ENCODE measurements around the gene KLF13.

Gene KLF13

GRCh38 chr15:31335989-31336592 is 9.5 kb downstream of the KLF13 start:
- H3K4me3 ChIP-seq (ENCODE audit: low read length) = no peak overlapping the region
- TF ChIP-seq, protein P1, sequence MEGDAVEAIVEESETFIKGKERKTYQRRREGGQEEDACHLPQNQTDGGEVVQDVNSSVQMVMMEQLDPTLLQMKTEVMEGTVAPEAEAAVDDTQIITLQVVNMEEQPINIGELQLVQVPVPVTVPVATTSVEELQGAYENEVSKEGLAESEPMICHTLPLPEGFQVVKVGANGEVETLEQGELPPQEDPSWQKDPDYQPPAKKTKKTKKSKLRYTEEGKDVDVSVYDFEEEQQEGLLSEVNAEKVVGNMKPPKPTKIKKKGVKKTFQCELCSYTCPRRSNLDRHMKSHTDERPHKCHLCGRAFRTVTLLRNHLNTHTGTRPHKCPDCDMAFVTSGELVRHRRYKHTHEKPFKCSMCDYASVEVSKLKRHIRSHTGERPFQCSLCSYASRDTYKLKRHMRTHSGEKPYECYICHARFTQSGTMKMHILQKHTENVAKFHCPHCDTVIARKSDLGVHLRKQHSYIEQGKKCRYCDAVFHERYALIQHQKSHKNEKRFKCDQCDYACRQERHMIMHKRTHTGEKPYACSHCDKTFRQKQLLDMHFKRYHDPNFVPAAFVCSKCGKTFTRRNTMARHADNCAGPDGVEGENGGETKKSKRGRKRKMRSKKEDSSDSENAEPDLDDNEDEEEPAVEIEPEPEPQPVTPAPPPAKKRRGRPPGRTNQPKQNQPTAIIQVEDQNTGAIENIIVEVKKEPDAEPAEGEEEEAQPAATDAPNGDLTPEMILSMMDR (conservative IDR thresholded peaks at IDR 0.05; ENCODE audit: low read depth, low read length) = no peak
- no peak for DNase-seq (ENCODE audit: low read depth)

GRCh38 chr15:31336593-31337295 is 10.1 kb downstream of the KLF13 start:
- no peak overlapping the region for H3K4me3 ChIP-seq (ENCODE audit: low read length)
- TF ChIP-seq, protein P1 (conservative IDR thresholded peaks at IDR 0.05; ENCODE audit: low read depth, low read length) = no peak
- no peak for DNase-seq (ENCODE audit: low read depth)

- no peak for DNase-seq (ENCODE audit: low read depth)
- no peak overlapping the region for H3K4me3 ChIP-seq (ENCODE audit: low read length)
- TF ChIP-seq, protein P1 (conservative IDR thresholded peaks at IDR 0.05; ENCODE audit: low read depth, low read length) = no peak
Measured at GRCh38 chr15:31337352-31338031, 10.9 kb downstream of the KLF13 start.

- DNase-seq (ENCODE audit: low read depth) = no peak
- no peak overlapping the region for H3K4me3 ChIP-seq (ENCODE audit: low read length)
- TF ChIP-seq, protein P1 (conservative IDR thresholded peaks at IDR 0.05; ENCODE audit: low read depth, low read length) = no peak
Measured at GRCh38 chr15:31338318-31338878, 11.8 kb downstream of the KLF13 start.

DNA sequence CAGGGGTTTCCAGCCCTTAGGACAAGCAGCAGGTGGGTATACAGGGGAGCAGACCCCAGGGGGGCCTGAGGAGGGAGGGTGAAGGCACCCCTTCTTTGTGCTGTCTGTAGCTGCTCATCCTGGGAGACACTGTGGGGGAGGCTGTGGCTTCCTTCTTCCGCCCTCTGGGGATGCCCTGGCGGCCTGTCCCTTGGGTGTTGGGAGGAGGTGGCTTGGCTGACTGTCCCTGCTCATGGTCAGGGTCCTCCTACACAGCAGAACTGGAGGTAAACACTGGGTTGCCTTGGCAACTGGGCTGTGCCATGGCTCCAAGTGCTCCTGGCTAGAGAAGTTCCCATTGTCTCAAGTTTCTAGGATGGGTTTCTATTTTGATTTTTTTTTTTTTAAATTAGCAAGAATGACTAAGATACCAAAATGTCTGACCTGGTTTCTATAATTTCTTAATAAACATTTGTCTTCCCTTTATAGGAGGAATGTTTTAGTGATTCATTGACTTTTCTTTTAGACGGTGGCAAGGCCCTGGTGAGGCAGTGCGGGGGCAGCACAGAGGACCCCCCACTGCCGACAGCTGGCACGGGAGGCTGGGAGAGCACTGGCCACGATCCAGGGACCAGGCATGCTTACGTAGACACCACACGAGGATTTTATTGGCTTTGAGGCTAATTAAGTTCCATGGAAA is 12.4 kb downstream of the KLF13 start:
- TF ChIP-seq, protein P1 (conservative IDR thresholded peaks at IDR 0.05; ENCODE audit: low read depth, low read length) = no peak
- no peak for DNase-seq (ENCODE audit: low read depth)
- H3K4me3 ChIP-seq (ENCODE audit: low read length) = no peak overlapping the region

DNA sequence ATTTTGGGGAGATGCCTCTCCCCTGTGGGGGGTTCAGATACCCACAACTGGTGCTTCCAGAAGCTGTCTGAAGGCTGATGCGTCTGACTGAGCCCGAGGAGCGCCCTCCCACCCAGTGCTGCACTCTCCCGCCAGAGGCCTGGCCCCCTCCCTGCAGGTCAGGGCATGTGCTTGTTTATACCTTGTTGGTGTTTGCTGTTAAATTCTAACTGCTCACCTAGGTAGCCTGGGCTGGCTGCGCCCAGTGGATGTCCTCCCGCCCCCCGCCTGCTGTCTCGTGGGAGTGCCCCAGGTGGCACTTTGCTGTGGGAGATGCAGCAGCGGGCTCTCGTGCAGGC is 12.9 kb downstream of the KLF13 start:
- no peak overlapping the region for H3K4me3 ChIP-seq (ENCODE audit: low read length)
- no peak for DNase-seq (ENCODE audit: low read depth)
- TF ChIP-seq, protein P1 (conservative IDR thresholded peaks at IDR 0.05; ENCODE audit: low read depth, low read length) = no peak
